ENCODE results near the gene C11orf24.
A peak's percentile ranks its signal among the peaks of the same experiment; 100 is the strongest.

C11orf24 gene

DNA sequence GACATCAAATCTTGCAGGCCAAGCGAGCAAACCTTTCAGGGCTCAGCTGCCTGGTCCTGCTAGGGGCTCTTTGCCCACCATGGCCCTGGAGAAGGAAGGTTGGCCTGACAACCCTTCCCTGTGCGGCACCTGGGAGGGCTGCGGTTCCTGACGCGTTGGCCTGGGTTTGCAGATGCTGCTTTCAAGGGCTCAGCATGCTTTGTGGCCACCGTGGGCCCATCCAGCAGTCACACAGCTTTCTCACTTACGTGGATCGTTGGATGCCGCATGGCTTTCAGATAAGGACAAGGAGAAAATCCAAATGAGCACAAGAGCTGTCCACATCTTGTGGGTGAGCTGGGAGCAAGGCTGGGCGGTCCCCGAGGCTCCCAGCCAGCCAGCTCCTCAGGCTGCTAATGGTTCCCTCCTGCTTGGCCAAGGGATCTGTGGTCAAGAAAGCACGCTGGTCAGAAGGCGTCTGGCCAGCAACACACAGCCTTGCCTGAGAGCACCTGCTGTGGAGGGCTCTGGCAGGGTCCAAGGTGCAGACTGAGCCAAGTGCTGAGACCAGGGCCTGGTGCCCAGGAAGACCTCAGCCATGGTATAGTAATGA, 8.2 kb downstream of the C11orf24 start:
- H3K27me3 ChIP-seq (ENCODE audit: control insufficient read depth in 5 of 5, insufficient read depth in 4 of 5, low read length in 5 of 5): no peaks in the 10 kb centered on the region
- H3K4me1 ChIP-seq (ENCODE audit: control insufficient read depth in 5 of 5, insufficient read depth in 5 of 5, low read length in 5 of 5): peaks cover 0 to 16% (median 10%) of the 10 kb centered on the region in 5 donors
- no peak overlapping the region for H3K4me3 ChIP-seq (ENCODE audit: low read depth in 1 of 5, low read length in 5 of 5)
- no peak overlapping the region for H3K9ac ChIP-seq (ENCODE audit: low read length in 5 of 5)
- H3K9me3 ChIP-seq (ENCODE audit: control insufficient read depth in 5 of 5, low read length in 5 of 5): no peaks in the 10 kb centered on the region
- H3K36me3 ChIP-seq (ENCODE audit: control insufficient read depth in 5 of 5, insufficient read depth in 5 of 5, low read length in 5 of 5): peaks cover 4 to 76% (median 74%) of the 10 kb centered on the region in 5 donors
- no peak overlapping the region for H3K27ac ChIP-seq (ENCODE audit: low read depth, low read length)

DNA sequence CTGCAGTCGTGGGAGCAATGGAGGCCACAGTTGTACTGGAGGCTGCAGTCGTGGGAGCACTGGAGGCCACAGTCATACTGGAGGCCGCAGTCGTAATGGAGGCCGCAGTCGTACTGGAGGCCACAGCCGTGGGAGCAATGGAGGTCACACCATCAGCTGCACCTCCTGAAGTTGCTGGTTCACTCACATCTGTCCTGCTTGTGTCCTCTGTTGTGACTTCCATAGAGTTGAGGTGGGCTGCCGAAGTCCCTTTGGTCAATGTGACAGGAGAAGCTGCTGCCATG, 9.3 kb downstream of the C11orf24 start:
- H3K27me3 ChIP-seq (ENCODE audit: control insufficient read depth in 5 of 5, insufficient read depth in 4 of 5, low read length in 5 of 5): no peaks in the 10 kb centered on the region
- peaks cover 0 to 22% (median 15%) of the 10 kb centered on the region in 5 donors for H3K4me1 ChIP-seq (ENCODE audit: control insufficient read depth in 5 of 5, insufficient read depth in 5 of 5, low read length in 5 of 5)
- no peaks in the 10 kb centered on the region for H3K9me3 ChIP-seq (ENCODE audit: control insufficient read depth in 5 of 5, low read length in 5 of 5)
- peaks cover 4 to 69% (median 67%) of the 10 kb centered on the region in 5 donors for H3K36me3 ChIP-seq (ENCODE audit: control insufficient read depth in 5 of 5, insufficient read depth in 5 of 5, low read length in 5 of 5)
- H3K27ac ChIP-seq (ENCODE audit: low read depth, low read length): no peak overlapping the region
- no peak overlapping the region for H3K4me3 ChIP-seq (ENCODE audit: low read depth in 1 of 5, low read length in 5 of 5)
- no peak overlapping the region for H3K9ac ChIP-seq (ENCODE audit: low read length in 5 of 5)

DNA sequence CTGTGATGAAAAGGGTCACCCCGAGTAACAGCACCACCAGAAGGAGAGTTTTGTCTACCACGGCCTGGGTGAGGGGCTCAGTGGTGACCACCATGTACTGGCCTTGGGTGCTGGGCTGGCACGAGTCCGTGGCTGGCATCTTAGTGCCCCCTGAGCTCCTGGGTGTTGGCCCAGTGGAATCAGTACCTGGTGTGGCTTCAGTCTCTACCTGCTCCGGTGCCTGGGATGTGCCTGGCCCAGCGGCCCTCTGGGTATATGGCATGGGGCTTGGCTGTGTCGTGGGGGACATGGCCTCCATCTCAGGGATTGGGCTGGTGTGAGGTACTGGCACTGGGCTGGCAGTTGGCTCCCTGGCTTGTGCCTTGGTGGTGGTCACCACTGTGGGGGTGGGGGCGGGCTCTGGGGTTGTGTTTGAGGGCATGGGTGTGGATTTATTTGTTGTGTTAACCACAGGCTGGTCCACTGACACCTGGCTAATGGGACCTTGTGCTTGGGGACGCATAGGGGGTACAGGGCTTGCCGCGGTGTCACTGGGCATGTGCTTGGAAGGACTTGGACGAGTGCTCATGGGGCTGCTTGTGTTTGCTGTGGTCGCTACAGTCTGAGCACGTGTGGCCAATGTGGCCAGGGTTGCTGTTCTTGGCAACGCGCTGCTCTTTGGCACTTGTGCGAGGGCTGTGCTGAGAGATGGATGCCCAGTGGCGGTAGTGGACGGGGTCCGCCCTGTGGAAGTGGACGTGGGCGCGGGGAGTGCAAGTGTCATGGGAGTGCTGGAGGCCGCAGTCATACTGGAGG, 9.8 kb downstream of the C11orf24 start:
- Histone ChIP-seq H3K27ac (ENCODE audit: low read depth, low read length) (no peak overlapping the region), H3K27me3 (ENCODE audit: control insufficient read depth in 5 of 5, insufficient read depth in 4 of 5, low read length in 5 of 5) (no peaks in the 10 kb centered on the region), H3K9ac (ENCODE audit: low read length in 5 of 5) (no peak overlapping the region), H3K9me3 (ENCODE audit: control insufficient read depth in 5 of 5, low read length in 5 of 5) (no peaks in the 10 kb centered on the region), H3K36me3 (ENCODE audit: control insufficient read depth in 5 of 5, insufficient read depth in 5 of 5, low read length in 5 of 5) (peaks cover 4 to 64% (median 62%) of the 10 kb centered on the region in 5 donors), H3K4me3 (ENCODE audit: low read depth in 1 of 5, low read length in 5 of 5) (no peak overlapping the region), H3K4me1 (ENCODE audit: control insufficient read depth in 5 of 5, insufficient read depth in 5 of 5, low read length in 5 of 5) (peaks cover 0 to 23% (median 15%) of the 10 kb centered on the region in 5 donors)

DNA sequence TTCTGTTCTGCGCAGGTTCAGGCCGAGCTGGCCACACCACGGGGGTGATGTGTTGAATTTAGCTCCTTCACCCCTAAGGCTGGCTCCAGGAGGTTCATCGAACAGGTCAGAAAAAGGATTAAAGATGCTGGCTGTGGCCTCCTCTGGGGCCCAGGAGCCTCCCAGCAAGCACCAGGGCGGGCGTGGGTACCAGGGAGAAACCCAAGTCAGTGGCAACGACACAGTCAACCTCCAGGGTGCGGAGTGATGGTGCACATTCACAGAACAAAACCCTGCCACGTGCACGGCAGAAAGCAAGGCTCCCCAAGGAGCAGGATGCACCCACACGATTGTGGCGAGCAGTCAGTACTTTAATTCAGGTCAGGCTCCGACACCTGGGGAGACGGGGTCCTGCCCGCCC, 10.8 kb downstream of the C11orf24 start:
- Histone ChIP-seq H3K9me3 (ENCODE audit: control insufficient read depth in 5 of 5, low read length in 5 of 5) (no peaks in the 10 kb centered on the region), H3K36me3 (ENCODE audit: control insufficient read depth in 5 of 5, insufficient read depth in 5 of 5, low read length in 5 of 5) (peaks cover 4 to 55% (median 53%) of the 10 kb centered on the region in 5 donors), H3K4me1 (ENCODE audit: control insufficient read depth in 5 of 5, insufficient read depth in 5 of 5, low read length in 5 of 5) (peaks cover 0 to 24% (median 21%) of the 10 kb centered on the region in 5 donors), H3K27ac (ENCODE audit: low read depth, low read length) (no peak overlapping the region), H3K9ac (ENCODE audit: low read length in 5 of 5) (no peak overlapping the region), H3K4me3 (ENCODE audit: low read depth in 1 of 5, low read length in 5 of 5) (no peak overlapping the region), H3K27me3 (ENCODE audit: control insufficient read depth in 5 of 5, insufficient read depth in 4 of 5, low read length in 5 of 5) (no peaks in the 10 kb centered on the region)

DNA sequence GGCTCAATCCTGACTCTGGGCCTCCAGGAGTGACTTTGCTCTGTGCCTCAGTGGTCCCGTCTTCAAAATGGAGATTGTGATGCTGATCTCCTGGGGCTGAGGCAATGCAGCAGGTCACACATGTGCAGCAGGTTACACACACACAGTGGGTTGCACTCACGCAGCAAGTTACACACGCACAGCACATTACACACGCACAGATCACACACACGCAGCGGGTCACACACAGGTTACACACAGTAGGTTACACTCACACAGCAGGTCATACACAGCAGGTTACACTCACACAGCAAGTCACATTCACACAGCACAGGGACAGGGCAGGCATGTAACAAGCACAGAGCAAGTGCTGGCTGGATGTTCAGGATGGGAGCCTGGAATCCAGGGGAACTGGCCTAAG, 11.3 kb downstream of the C11orf24 start:
- H3K9me3 ChIP-seq (ENCODE audit: control insufficient read depth in 5 of 5, low read length in 5 of 5): no peaks in the 10 kb centered on the region
- no peak overlapping the region for H3K9ac ChIP-seq (ENCODE audit: low read length in 5 of 5)
- H3K4me1 ChIP-seq (ENCODE audit: control insufficient read depth in 5 of 5, insufficient read depth in 5 of 5, low read length in 5 of 5): peaks cover 0 to 25% (median 24%) of the 10 kb centered on the region in 5 donors
- no peak overlapping the region for H3K4me3 ChIP-seq (ENCODE audit: low read depth in 1 of 5, low read length in 5 of 5)
- peaks cover 4 to 51% (median 49%) of the 10 kb centered on the region in 5 donors for H3K36me3 ChIP-seq (ENCODE audit: control insufficient read depth in 5 of 5, insufficient read depth in 5 of 5, low read length in 5 of 5)
- no peaks in the 10 kb centered on the region for H3K27me3 ChIP-seq (ENCODE audit: control insufficient read depth in 5 of 5, insufficient read depth in 4 of 5, low read length in 5 of 5)
- H3K27ac ChIP-seq (ENCODE audit: low read depth, low read length): no peak overlapping the region

DNA sequence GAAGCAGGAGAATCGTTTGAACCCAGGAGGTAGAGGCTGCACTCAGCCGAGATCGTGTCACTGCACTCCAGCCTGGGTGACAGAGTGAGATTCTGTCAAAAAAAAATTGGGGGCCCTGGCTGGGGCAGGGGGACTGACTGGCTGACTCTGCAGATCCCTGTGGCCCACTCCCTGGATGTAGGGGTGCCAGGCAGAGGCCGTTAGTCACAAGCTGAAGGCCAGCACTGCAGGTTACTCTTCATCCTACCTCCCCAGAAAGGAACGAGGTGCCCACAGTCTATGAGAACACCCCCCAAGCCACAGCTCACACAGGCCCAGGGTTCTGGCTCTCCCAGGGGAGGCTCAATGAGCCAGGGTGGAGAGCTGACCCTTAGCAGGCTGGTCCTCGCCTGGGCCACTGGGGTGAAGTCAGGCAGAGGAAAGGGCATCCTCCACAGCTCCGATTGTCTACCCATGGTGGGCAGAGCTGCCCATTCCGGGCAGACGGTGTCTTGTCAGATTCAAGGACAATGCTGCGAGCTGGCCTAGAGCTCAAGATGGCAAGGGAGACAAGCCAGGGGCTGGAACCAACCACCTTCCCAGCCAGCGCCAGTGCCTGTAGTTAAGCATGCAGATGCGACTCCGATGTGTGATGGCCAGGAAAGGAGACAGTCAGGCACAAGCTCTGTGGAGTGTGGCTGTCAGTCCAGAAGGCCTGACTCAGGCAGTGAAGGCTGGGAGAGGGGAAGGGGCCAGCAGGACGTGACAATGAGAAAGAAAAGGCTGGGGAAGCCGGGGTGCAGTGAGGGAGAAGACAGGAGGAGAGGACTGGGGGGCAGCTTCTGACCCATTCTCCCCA, 12.4 kb downstream of the C11orf24 start:
- Histone ChIP-seq H3K9me3 (ENCODE audit: control insufficient read depth in 5 of 5, low read length in 5 of 5) (no peaks in the 10 kb centered on the region), H3K27ac (ENCODE audit: low read depth, low read length) (no peak overlapping the region), H3K9ac (ENCODE audit: low read length in 5 of 5) (no peak overlapping the region), H3K4me3 (ENCODE audit: low read depth in 1 of 5, low read length in 5 of 5) (no peak overlapping the region), H3K27me3 (ENCODE audit: control insufficient read depth in 5 of 5, insufficient read depth in 4 of 5, low read length in 5 of 5) (no peaks in the 10 kb centered on the region), H3K4me1 (ENCODE audit: control insufficient read depth in 5 of 5, insufficient read depth in 5 of 5, low read length in 5 of 5) (peaks cover 2 to 30% (median 28%) of the 10 kb centered on the region in 5 donors), H3K36me3 (ENCODE audit: control insufficient read depth in 5 of 5, insufficient read depth in 5 of 5, low read length in 5 of 5) (peaks cover 4 to 42% (median 40%) of the 10 kb centered on the region in 5 donors)

DNA sequence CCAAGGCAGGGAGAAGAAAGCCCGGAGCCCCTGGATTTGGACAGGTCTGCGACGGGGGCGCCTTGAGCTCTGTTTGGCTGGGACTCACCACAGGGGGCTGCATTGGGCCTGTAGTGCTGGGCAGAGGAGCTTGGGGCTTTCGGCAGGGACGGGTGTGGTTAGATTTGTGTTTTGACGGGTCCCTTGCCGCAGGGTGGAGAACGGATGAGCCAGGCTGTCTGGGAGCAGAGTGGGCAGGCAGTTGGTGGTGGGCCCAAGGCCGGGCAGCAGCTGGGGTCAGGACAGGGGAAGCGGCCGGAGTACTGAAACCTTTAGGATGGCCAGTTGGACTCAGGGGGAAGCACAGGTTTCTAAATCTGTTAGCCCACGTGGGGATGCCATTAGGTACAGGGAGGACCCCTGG, 13.4 kb downstream of the C11orf24 start:
- H3K9ac ChIP-seq (ENCODE audit: low read length in 5 of 5): no peak overlapping the region
- H3K36me3 ChIP-seq (ENCODE audit: control insufficient read depth in 5 of 5, insufficient read depth in 5 of 5, low read length in 5 of 5): peaks cover 4 to 33% (median 31%) of the 10 kb centered on the region in 5 donors
- H3K4me3 ChIP-seq (ENCODE audit: low read depth in 1 of 5, low read length in 5 of 5): no peak overlapping the region
- no peaks in the 10 kb centered on the region for H3K9me3 ChIP-seq (ENCODE audit: control insufficient read depth in 5 of 5, low read length in 5 of 5)
- H3K27ac ChIP-seq (ENCODE audit: low read depth, low read length): no peak overlapping the region
- peaks cover 2 to 30% (median 29%) of the 10 kb centered on the region in 5 donors for H3K4me1 ChIP-seq (ENCODE audit: control insufficient read depth in 5 of 5, insufficient read depth in 5 of 5, low read length in 5 of 5)
- no peaks in the 10 kb centered on the region for H3K27me3 ChIP-seq (ENCODE audit: control insufficient read depth in 5 of 5, insufficient read depth in 4 of 5, low read length in 5 of 5)

DNA sequence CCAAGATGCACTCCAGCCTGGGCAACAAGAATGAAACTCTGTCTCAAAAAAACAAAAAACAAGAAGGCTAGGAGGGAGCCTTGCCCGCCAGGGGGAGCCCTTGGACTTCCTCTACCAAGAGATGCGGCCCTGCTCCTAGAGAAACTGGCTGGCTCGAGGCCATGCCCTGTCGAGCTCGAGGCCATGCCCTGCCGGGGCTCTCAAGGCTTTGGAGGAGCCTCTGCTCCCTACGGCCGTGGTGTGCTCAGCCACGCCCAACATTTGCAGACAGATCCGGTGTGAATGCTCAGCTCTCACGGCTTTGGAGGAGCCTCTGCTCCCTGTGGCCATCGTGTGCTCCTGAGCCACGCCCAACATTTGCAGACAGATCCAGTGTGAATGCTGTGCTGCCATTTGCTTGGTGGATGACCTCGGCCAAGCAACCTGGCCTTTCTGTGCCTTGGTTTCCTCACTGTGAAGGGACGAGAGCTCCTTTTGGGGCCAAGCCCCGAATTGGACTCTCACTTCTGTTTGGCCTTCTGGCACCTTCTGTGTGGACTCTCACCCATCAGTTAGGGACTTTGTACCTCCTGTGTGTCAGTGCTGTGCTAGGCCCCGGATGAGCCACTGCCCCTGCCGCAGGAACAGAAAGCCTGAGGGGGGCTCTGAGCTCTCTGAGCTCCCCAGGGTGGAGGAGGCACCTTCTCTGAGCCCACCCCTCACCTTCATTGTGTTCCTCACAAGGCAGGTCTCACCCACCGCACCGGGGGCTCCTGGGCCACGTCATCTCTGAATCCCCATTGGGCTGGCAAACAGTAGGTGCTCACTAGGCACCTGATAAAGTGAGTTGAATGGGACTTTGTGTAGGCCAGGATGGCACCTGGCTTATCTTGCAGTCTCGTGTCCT, 14.1 kb downstream of the C11orf24 start:
- Histone ChIP-seq H3K36me3 (ENCODE audit: control insufficient read depth in 5 of 5, insufficient read depth in 5 of 5, low read length in 5 of 5) (peaks cover 0 to 27% (median 25%) of the 10 kb centered on the region in 5 donors), H3K9ac (ENCODE audit: low read length in 5 of 5) (peak overlapping the region in 2 of 5 donors; percentile 46 to 60), H3K4me1 (ENCODE audit: control insufficient read depth in 5 of 5, insufficient read depth in 5 of 5, low read length in 5 of 5) (peaks cover 2 to 31% (median 29%) of the 10 kb centered on the region in 5 donors), H3K27me3 (ENCODE audit: control insufficient read depth in 5 of 5, insufficient read depth in 4 of 5, low read length in 5 of 5) (no peaks in the 10 kb centered on the region), H3K27ac (ENCODE audit: low read depth, low read length) (no peak overlapping the region), H3K4me3 (ENCODE audit: low read depth in 1 of 5, low read length in 5 of 5) (peak overlapping the region; percentile 43 to 61 (median 48)), H3K9me3 (ENCODE audit: control insufficient read depth in 5 of 5, low read length in 5 of 5) (no peaks in the 10 kb centered on the region)

DNA sequence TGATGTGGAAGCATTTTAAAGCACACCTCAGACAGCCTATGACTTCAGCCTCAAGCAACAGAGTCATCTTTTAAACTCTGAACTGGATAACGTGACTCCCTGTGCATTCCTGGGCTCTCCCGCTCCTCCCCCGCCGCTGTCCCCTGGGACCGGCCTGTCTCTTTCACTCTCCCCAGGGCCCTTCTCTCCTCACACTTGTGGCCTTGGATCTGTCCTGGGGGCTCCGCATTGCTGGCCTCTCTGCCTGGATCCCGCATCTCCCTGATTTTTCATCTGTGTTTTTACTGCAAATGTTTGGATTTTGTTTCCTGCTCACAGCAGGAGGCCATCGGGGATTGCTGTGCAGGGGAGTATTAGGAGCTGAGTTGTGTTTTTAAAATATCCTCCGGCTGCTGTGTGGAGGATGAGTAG, 15.4 kb downstream of the C11orf24 start:
- Histone ChIP-seq H3K9ac (ENCODE audit: low read length in 5 of 5) (no peak overlapping the region), H3K27me3 (ENCODE audit: control insufficient read depth in 5 of 5, insufficient read depth in 4 of 5, low read length in 5 of 5) (no peaks in the 10 kb centered on the region), H3K27ac (ENCODE audit: low read depth, low read length) (peak overlapping the region; percentile 35)

More for the DNA sequence above, 15.4 kb downstream of the C11orf24 start:
- Histone ChIP-seq H3K4me1 (ENCODE audit: control insufficient read depth in 5 of 5, insufficient read depth in 5 of 5, low read length in 5 of 5) (peaks cover 2 to 31% (median 29%) of the 10 kb centered on the region in 5 donors), H3K9me3 (ENCODE audit: control insufficient read depth in 5 of 5, low read length in 5 of 5) (no peaks in the 10 kb centered on the region), H3K36me3 (ENCODE audit: control insufficient read depth in 5 of 5, insufficient read depth in 5 of 5, low read length in 5 of 5) (peaks cover 0 to 13% (median 11%) of the 10 kb centered on the region in 5 donors), H3K4me3 (ENCODE audit: low read depth in 1 of 5, low read length in 5 of 5) (no peak overlapping the region)
